GM21381 (cell line): ENCODE data around the gene UQCRH.
"Not testable (repeated sequence)": the region's sequence is repeated elsewhere in the genome, so short reads cannot be mapped to it uniquely, and the experiment has no call there.

Experiments used
- ATAC-seq: cut with Tn5 transposase; IDR thresholded peaks from one replicate; pipeline ENCODE4 v1.9.1; 2021; ENCODE audit warnings: mild to moderate bottlenecking, moderate library complexity; ENCODE audit not compliant: unreplicated experiment

The UQCRH gene

DNA sequence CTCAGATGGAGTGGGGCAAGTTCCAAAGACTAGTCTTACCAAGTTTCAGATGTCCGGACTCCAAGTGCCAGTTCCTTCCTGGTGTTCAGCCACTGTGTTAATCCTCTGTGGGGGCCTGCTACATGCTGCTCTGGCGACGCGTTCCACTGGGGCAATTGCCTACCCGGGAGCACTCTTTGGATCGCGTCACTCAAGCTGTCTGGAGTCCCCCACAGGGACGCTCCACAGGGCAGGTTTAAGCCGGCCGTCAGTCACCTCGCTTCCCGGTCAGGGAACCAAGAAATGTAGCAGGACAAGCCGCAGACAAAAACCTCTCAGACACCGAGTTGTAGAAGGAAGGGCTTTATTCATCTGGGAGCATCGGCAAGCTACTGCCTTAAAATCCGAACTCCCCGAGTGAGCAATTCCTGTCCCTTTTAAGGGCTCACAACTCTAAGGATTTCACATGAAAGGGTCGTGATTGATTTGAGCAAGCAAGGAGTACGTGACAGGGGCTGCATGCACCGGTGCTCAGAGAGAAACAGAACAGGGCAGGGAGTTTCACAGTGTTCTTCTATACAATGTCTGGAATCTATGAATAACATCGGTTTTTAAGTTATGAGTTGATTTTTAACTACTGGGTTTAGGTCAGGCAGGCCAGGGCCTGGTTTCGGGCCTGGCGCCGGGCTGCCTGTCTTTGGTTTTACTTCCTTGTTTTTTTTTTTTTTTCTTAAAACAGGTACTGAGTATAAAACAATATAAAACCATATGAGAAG lies 28.5 kb downstream of the UQCRH start:
- not testable (repeated sequence) for ATAC-seq

DNA sequence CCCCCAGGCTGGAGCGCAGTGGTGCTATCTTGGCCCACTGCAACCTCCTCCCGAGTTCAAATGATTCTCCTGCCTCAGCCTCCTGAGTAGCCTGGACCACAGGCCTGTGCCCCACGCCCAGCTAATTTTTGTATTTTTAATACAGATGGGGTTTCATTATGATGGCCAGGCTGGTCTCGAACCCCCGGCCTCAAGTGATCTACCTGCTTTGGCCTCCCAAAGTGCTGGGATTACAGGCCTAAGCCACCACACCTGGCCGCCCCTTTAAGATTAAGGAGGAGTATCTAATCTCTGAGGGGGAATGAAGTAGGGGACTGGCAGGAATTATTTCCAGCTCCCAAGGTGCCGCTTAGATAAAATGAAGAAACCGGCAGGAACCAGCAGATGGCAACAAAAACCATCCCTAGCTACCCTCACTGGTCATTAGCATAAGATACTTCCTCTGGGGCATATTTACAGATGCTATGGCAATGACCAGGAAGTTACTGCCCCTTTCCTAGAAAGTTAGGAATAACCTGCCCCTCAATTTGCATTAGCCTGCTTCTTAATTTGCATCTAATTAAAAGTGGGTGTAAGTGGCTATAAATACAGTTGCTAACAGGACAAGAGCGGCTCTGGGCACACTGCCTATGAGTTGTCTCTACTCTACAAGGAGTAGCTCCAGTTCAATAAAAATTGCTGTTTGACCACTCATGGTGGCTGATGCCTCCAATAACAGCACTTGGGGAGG lies 30.0 kb downstream of the UQCRH start:
- ATAC-seq: peak; percentile 46

DNA sequence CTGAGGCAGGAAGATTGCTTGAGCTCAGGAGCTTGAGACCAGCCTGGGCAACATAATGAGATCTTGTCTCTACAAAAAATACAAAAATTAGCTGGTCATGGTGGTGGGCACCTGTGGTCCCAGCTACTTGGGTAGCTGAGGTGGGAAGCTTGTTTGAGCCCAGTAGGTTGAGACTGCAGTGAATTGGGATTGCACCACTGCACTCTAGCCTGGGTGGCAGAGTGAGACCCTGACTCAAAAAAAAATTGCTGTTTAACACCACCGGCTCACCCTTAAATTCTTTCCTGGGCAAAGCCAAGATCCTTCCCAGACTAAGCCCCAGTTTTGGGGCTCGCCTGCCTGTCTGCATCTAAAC lies 30.5 kb downstream of the UQCRH start:
- ATAC-seq: peak; percentile 7

DNA sequence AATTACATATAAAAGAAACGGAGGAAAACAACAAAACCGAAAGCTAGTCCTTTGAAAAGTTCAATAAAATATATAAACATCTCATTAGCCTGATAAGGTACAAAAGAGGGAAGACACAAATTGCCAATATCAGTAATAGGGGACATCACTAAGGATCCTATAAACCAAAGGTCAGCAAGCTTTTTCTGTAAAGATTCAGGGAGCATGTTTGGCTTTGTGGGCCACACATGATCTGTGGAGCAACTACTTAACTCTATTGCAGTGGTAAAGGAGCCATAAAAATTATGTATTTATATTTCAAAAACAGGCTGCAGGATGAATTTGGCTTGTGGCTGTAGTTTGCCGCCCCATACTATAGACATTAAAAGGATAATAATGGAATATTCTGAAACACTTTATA lies 31.6 kb downstream of the UQCRH start:
- ATAC-seq: no peak

DNA sequence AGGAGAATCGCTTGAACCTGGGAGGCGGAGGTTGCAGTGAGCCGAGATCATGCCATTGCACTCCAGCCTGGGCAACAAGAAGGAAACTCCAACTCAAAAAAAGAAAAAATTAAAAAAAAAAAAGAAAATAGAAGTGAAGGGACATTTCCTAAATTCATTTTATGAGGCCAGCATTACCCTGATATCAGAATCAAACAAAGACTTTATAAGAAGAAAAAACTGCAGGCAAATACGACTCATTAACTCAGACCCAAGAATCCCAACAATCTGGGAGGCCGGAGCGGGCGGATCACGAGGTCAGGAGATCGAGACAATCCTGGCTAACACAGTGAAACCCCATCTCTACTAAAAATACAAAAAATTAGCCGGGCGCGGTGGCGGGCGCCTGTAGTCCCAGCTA lies 33.9 kb downstream of the UQCRH start:
- ATAC-seq: not testable (repeated sequence)

DNA sequence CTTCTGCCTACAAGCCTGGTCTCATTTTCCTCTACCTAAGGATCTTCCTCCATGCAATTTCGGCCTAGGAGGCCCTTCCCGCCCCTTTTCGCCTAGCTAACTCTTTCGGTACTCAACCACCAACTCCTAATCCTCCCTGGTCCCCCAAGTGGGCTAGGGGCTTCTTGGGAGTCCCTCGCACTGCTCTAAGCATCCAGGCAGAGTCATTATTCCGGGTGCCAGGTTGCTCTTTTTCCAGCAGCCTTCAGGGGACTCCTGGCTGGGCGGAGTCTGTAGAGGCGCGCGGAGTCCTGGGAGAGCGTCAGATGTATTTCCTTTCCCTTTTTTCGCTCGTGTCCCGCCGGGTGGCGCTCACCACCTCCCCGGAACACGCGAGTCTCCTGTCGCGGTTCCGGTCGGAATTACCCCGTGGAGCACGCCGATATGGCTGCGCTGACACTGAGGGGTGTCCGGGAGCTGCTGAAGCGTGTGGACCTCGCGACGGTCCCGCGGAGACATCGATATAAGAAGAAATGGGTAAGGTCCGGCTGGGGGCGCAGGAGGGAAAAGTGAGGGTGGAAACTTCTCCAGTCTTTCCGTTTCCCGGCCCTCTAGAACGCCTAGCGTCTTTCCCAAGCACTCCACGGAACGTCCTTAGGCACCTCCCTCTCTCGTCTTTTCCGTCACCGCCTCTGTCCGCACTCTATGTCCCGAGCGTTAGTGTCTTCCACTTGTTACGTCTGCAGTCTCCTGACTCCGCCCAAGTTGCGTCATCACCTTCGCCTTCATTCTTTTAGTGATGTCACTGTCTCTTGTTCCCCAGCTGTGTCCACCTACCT lies 37.1 kb downstream of the UQCRH start, which contains the start of gene NSUN4:
TSS of gene NSUN4 (plus strand) at position 404 of the 818 bp plus-strand sequence. CDS start at position 424, 20 bp downstream.
- ATAC-seq: peak; percentile 86

DNA sequence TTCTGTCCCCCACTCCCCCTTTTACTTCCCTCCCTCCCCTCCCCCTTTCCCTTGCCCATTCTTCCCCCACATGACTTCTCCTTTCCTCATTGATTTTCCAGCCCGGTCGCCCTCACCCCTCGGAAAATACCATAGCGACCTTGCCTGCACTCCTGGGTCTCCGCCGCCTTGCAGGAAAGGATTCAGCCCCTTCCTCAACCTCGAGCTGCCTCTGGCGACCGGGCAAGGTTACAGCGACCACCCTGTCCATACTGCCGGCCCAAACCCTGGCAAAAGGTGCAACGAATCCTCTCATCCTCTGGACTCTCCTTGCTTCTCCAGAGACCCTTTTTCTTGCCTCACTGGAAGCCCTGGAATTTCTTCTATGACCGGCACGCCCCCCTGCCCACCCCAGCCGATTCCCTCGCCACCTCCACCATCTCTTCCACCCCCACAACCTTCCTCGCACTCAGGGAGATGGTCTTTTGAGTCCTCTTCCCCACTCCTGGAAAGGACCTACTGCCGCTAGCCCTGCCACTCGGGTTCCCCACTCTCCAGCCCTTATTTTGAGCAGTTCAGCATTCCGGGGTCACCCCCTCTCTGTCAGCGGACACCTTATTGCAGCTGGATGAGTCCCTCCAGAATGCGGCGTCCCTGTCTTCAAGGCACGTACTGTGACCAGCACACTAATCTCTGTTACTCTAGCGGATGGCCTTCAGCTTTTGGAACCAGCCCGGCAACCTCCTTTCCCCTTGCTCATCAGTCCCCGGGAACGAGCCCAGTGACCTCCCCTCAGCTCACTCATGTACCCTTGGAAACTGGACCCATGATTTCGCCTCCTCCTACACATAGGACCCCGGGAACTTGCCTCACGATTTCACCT lies 38.0 kb downstream of the UQCRH start:
- ATAC-seq: no peak

DNA sequence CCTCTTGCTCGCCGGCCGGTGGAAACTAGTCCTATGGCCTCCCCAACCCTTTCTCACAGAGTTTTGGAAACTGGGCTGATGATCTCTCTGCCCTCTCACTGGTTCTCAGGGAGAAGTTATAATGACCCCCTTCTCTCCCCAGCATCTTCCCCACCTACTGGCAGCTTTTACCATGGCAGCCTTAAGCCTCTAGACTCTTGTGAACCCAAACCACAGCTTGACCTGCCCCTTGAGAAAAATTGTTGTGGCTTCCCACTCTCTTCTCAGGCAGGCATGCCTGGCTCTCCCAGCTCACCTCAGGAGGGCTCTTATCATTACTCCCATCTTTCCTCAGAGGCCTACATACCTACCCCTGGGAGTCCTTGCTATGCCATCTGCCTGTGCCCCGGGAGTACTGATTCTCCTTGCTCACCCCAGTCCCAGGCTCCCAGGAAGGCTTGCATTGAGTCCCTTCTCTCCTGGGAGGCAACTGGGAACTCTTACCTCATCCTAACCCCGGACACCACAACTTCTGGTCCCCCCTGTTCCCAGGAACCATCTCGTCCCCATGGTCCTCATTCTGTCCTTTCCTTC lies 38.7 kb downstream of the UQCRH start:
- ATAC-seq: no peak

DNA sequence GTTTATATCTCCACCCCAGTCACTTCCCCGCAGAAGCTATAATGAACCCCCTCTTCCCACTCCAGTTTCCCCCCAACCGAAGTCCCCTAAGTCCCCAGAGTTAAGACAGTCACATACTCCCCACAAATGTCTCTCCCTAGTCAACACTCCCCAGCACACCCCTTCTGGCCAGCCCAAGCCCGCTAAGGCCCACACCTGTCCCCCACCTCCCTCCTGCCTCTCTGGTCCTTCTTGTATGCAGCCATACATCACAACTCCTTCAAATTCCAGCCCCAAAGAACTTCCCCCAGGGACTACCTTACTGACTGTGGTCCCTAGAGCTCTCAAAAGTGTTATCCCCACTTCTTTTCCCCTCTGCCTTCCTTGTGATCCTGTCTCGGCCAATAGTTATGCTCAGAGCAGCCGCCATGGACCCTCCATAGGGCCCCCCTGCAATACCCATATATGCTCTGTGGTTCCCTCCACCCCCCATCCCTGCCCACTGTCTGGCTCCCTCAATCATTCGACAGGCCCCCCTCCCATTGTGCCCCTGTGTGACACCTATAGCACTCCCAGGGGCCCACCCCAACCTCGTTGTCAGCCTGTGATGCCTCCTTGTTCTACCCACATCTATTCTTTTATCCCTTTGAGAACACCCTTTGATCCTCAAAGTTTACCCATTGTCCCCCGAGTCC lies 39.3 kb downstream of the UQCRH start:
- ATAC-seq: no peak

DNA sequence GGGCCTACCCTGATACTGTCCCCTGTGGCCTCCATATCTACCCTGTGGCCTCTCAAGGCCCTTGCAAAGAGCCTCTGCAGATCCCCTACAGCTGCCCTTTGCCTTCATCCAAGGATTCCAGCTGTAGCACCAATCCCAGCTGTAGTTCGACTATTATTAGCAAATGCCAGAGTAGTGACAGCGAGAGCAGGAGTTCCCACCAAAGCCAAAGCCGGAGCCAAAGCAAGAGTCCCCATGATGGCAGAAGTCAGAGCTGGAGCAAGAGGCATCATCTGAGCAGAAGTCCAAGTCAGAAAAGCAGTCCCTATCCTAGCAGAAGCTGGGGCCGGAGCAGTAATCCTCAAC lies 39.8 kb downstream of the UQCRH start:
- no peak for ATAC-seq

DNA sequence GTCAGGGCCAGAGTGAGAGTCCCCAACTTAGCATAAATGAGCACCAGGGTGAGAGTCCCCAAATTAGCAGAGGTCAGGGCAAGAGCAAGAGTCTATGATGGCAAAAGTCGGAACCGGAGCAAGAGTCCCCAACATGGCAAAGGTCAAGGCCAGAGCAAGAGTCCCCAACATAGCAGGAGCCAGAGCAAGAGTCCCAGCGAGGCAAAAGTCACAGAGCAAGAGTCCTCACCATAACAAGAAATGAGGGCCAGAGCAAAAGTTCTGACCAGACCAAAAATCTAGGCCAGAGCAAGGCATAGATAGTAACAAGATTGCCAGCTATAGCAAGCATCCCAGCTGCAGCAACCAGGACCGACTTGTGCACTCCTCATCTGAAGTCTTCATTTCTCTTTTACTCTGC lies 40.2 kb downstream of the UQCRH start:
- no peak for ATAC-seq

DNA sequence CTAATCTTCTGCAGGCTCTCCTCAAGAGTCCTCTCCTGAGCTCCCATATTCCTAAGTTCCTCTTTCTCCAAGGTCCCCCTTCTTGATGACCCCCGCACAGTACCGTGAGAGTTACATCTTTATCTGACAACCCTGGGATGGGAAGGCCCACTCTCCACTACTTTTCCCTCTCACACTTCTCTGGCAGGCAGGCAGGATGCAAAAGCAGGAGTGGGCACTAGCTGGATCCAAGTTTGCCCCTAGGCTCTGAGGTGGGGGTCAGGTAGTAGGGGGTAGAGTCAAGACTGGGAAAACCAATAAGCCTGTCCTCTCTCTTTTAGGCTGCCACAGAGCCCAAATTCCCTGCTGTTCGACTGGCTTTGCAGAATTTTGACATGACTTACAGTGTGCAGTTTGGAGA lies 41.0 kb downstream of the UQCRH start:
- no peak for ATAC-seq

DNA sequence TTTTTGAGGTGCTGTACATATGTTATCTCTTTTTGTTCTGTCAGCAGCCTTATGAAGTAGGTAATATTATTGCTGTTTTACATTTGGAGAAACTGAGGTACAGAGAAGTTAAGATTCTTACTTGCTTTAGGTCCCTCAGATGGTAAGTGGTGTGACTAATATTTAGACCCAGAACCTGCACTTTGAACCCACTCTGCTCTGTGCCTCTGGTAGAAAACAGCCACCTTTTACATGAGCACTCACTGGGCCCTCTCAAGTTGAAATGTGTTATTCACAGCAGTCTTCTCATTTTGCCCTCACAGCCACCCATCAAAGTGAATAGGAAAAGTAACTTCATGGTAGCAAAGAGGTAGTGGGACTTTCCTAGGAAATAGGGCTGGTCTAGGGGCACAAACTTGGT lies 41.8 kb downstream of the UQCRH start:
- ATAC-seq: no peak

DNA sequence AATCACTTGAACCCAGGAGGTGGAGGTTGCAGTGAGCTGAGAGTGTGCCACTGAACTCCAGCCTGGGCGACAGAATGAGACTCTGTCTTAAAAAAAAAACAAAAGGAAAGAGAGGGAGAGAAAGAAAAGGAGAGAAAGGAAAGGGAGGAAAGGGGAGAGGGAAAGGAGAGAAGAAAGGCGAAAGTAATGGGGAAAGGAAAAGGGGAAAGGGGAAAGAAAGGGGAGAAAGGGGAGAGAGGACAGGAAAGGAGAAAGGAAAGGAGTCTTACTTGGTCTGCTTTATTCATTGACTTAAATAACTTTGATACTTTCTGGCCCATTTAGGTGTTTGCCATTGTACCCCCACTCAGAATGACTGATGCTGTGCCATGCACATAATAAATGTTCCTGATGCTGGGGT lies 48.9 kb downstream of the UQCRH start:
- no peak for ATAC-seq

DNA sequence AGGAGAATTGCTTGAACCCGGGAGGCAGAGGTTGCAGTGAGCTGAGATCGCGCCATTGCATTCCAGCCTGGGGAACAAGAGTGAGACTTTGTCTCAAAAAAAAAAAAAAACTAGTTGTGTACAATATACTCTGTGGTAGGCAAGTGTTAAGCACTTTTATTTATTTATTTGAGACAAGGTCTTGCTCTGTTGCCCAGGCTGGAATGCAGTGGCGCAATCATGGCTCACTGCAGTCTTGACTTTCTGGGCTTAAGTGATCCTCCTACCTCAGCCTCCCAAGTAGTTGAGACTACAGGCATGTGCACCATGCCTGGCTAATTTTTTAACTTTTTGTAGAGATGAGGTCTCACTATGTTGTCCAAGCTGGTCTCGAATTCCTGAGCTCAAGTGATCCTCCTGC lies 52.4 kb downstream of the UQCRH start:
- ATAC-seq: not testable (repeated sequence)

DNA sequence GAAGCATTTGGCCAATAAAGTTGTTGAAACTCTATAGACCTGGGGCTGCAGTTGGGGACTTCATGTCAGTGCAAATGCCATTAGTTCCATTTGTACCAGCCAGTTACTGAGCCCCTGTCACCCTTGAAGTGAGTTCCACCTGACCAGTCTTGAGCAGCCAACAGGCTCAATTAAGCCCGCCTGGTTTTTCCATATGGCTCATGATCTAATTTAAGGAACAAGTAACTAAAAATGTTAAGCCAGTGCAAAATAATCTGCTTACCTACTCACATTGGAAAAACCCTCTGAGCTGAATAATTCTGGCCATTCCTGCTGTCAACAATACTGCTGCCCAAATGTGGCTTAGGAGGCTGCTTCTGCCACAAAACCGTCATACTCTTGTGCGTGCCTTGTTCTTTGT lies 58.7 kb downstream of the UQCRH start:
- ATAC-seq: no peak

DNA sequence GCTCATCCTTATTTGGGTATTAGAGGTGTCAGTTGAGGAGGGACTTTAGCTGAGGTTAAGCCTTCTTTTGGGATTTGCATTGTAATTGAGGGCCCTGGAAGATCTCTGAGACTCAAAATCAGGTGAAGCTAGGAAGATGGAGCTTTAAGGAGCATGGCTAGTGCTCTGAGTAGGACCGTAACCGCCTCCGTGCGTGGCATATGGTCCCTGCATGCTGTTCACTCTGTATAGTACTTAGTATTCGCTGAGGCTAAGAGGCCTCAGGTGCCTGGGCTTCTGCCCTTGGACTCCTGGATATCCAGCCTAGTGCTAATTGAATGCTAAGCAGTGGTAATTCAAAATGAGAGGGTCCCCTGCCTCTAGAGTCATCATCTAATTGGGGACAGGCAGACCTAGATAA lies 59.6 kb downstream of the UQCRH start:
- no peak for ATAC-seq

DNA sequence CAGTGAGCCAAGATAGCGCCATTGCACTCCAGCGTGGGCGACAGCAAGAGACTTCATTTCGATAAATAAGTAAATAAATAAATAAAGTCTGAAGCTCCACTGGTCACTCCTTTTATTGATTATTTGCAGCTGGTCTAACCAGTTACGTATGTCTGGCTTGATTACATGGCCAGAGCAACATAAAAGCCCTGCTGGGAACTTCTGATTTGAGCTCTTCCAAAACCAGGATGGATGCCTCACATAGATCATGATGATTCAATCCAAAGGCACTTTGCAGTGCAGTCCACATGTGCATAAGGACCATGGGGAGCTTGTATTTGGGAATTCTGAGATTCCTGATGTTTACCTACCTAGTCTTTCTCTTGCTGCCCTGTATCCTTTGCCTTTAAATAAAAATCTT lies 61.1 kb downstream of the UQCRH start:
- no peak for ATAC-seq

DNA sequence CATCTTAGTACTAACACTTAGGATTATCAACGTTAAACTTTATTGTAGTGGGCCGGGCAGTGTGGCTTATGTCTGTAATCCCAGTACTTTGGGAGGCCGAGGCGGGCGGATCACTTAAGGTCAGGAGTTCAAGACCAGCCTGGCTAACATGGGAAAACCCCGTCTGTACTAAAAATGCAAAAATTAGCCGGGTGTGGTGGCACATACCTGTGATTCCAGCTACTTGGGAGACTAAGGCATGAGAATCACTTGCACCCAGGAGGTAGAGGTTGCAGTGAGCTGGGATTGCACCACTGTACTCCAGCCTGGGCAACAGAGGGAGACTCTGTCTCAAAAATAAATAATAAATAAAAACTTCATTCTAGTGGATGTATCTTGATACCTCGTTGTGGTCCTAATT lies 62.3 kb downstream of the UQCRH start:
- not testable (repeated sequence) for ATAC-seq
